H9 (cell line): ENCODE measurements around the gene ATP13A2. TPM values are rescaled to one million over a fixed set of nuclear protein-coding genes. Genes with fewer than 3 reads are reported as not detected.

Experiments
- DNase-seq: peaks from one replicate; pipeline ENCODE4 v3.0.0-alpha.2; 2017
- H2AFZ ChIP-seq: one replicate; pipeline ENCODE4 v1.6.1; 2013; ENCODE audit warnings: mild to moderate bottlenecking, low read length, control low read depth, moderate library complexity
- H2AK5ac ChIP-seq: 2 replicates; pipeline ENCODE4 v1.6.1; 2013; ENCODE audit warnings: low read length, control low read depth, mixed read lengths; ENCODE audit not compliant: insufficient read length
- H2BK120ac ChIP-seq: one replicate; pipeline ENCODE4 v1.6.1; 2013; ENCODE audit warnings: low read depth, mild to moderate bottlenecking, low read length, control low read depth, inconsistent platforms; ENCODE audit not compliant: poor library complexity, severe bottlenecking
- H2BK12ac ChIP-seq: 2 replicates; pipeline ENCODE4 v1.6.1; 2013; ENCODE audit warnings: low read length, control low read depth, mixed read lengths, low read depth; ENCODE audit not compliant: insufficient read length
- H2BK15ac ChIP-seq: 2 replicates; pipeline ENCODE4 v1.6.1; 2013; ENCODE audit warnings: low read depth, low read length, control low read depth
- H2BK20ac ChIP-seq: one replicate; pipeline ENCODE4 v1.6.1; 2013; ENCODE audit warnings: low read depth, mild to moderate bottlenecking, low read length, control low read depth, inconsistent platforms; ENCODE audit not compliant: poor library complexity, severe bottlenecking
- H2BK5ac ChIP-seq: 2 replicates; pipeline ENCODE4 v1.6.1; 2013; ENCODE audit warnings: low read length, control low read depth, mixed read lengths; ENCODE audit not compliant: insufficient read length
- H3K14ac ChIP-seq: 2 replicates; pipeline ENCODE4 v1.6.1; 2013; ENCODE audit warnings: low read length, control low read depth; ENCODE audit not compliant: insufficient read depth
- H3K18ac ChIP-seq: 2 replicates; pipeline ENCODE4 v1.6.1; 2013; ENCODE audit warnings: low read depth, mild to moderate bottlenecking, mixed read lengths, low read length, control low read depth; ENCODE audit not compliant: insufficient read length
- H3K23ac ChIP-seq: 2 replicates; pipeline ENCODE4 v1.6.1; 2013; ENCODE audit warnings: low read length, control low read depth, mixed read lengths, low read depth; ENCODE audit not compliant: insufficient read length
- H3K23me2 ChIP-seq: 2 replicates; pipeline ENCODE4 v1.6.1; 2013; ENCODE audit warnings: low read depth, mild to moderate bottlenecking, mixed read lengths, low read length, control low read depth; ENCODE audit not compliant: insufficient read length, poor library complexity, severe bottlenecking
- H3K27ac ChIP-seq: 2 replicates; pipeline ENCODE4 v1.5.1; 2013; ENCODE audit warnings: low read length, control low read depth, mixed read lengths, low read depth; ENCODE audit not compliant: insufficient read length
- H3K27me3 ChIP-seq: 2 replicates; pipeline ENCODE4 v1.6.1; 2013; ENCODE audit warnings: low read length, control low read depth, inconsistent platforms; ENCODE audit not compliant: insufficient read depth
- H3K4ac ChIP-seq: 2 replicates; pipeline ENCODE4 v1.6.1; 2013; ENCODE audit warnings: low read depth, mild to moderate bottlenecking, control low read depth, inconsistent platforms, low read length, moderate library complexity
- H3K4me1 ChIP-seq: 2 replicates; pipeline ENCODE4 v1.6.1; 2013; ENCODE audit warnings: low read length, control low read depth, inconsistent platforms; ENCODE audit not compliant: insufficient read depth
- H3K4me2 ChIP-seq: 2 replicates; pipeline ENCODE4 v1.6.1; 2013; ENCODE audit warnings: low read length, control low read depth, mixed read lengths; ENCODE audit not compliant: insufficient read length, insufficient read depth
- H3K56ac ChIP-seq: 2 replicates; pipeline ENCODE4 v1.6.1; 2013; ENCODE audit warnings: low read depth, mild to moderate bottlenecking, mixed read lengths, low read length, control low read depth; ENCODE audit not compliant: insufficient read length
- H3K79me1 ChIP-seq: 2 replicates; pipeline ENCODE4 v1.6.1; 2013; ENCODE audit warnings: low read depth, mild to moderate bottlenecking, moderate library complexity, low read length, control low read depth, inconsistent platforms; ENCODE audit not compliant: insufficient read depth, poor library complexity, severe bottlenecking
- H3K79me2 ChIP-seq: 2 replicates; pipeline ENCODE4 v1.6.1; 2013; ENCODE audit warnings: low read length, control low read depth, inconsistent platforms; ENCODE audit not compliant: insufficient read depth
- H3K9ac ChIP-seq: 2 replicates; pipeline ENCODE4 v1.6.1; 2013; ENCODE audit warnings: low read length, control low read depth, mixed read lengths; ENCODE audit not compliant: insufficient read length; ENCODE audit errors: extremely low read depth
- H3K9me3 ChIP-seq: one replicate; pipeline ENCODE4 v1.6.1; 2013; ENCODE audit warnings: low read depth, low read length, inconsistent platforms; ENCODE audit not compliant: control insufficient read depth
- H3T11ph ChIP-seq: one replicate; pipeline ENCODE4 v1.6.1; 2013; ENCODE audit warnings: mild to moderate bottlenecking, low read length, control low read depth, inconsistent platforms
- H4K20me1 ChIP-seq: one replicate; pipeline ENCODE4 v1.6.1; 2013; ENCODE audit not compliant: control insufficient read depth, insufficient read length, insufficient read depth
- H4K5ac ChIP-seq: 2 replicates; pipeline ENCODE4 v1.6.1; 2013; ENCODE audit warnings: low read depth, mild to moderate bottlenecking, mixed read lengths, low read length, control low read depth; ENCODE audit not compliant: insufficient read length
- H4K8ac ChIP-seq: replicated peaks from 2 replicates; pipeline ENCODE4 v1.6.1; 2013; ENCODE audit warnings: low read length, control low read depth, mixed read lengths, low read depth; ENCODE audit not compliant: insufficient read length
- H4K91ac ChIP-seq: 2 replicates; pipeline ENCODE4 v1.6.1; 2013; ENCODE audit warnings: low read depth, mild to moderate bottlenecking, moderate library complexity, mixed read lengths, low read length, control low read depth; ENCODE audit not compliant: insufficient read length
- H3K27ac Mint-ChIP-seq, 3 experiments: 2 replicates in 2 of 3; 3 replicates in 1 of 3; pipeline ENCODE4 v1.8.0; 2020 to 2021; ENCODE audit warnings: mixed read lengths in 3 of 3, mild to moderate bottlenecking in 1 of 3, moderate library complexity in 1 of 3
- H3K27me3 Mint-ChIP-seq: 2 replicates; pipeline ENCODE4 v1.8.0; 2021; ENCODE audit warnings: low read depth, mild to moderate bottlenecking, moderate library complexity, mixed read lengths
- H3K36me3 Mint-ChIP-seq, 3 experiments: 2 replicates in 2 of 3; 3 replicates in 1 of 3; pipeline ENCODE4 v1.8.0; 2020 to 2021; ENCODE audit warnings: low read depth in 3 of 3, mixed read lengths in 3 of 3; ENCODE audit not compliant: insufficient read depth in 1 of 3
- H3K4me1 Mint-ChIP-seq, 2 experiments: 2 replicates each; pipeline ENCODE4 v1.8.0; 2020; ENCODE audit warnings: mixed read lengths in 2 of 2
- H3K4me3 Mint-ChIP-seq, 2 experiments: 2 replicates in 1 of 2; 3 replicates in 1 of 2; pipeline ENCODE4 v1.8.0; 2020 to 2021; ENCODE audit warnings: mild to moderate bottlenecking in 2 of 2, mixed read lengths in 2 of 2, moderate library complexity in 1 of 2
- H3K9me3 Mint-ChIP-seq, 2 experiments: 2 replicates in 1 of 2; 3 replicates in 1 of 2; pipeline ENCODE4 v1.8.0; 2020; ENCODE audit warnings: mild to moderate bottlenecking in 2 of 2, mixed read lengths in 2 of 2, moderate library complexity in 1 of 2
- WGBS: extraction: QIAGEN DNeasy Blood & Tissue Kit; methylation state at CpG from one replicate; pipeline ENCODE4 v1.1.7; 2013; ENCODE audit warnings: missing lambda C conversion rate, low lambda C conversion rate, mixed read lengths; ENCODE audit not compliant: insufficient read length; ENCODE audit errors: extremely low coverage; 5-methylcytosine and 5-hydroxymethylcytosine counted together
- total RNA-seq: library from RNA; stranded (reverse); gene quantifications from 2 replicates; pipeline ENCODE4 v1.2.1, GENCODE V29; 2021
- TF ChIP-seq, protein P1 (sequence below): fragments of 200-600 bp; sonication (generic); conservative IDR thresholded peaks from 3 replicates; pipeline ENCODE4 v1.8.0; 2021; ENCODE audit warnings: antibody characterized with exemption, mild to moderate bottlenecking

Gene ATP13A2
- total RNA-seq, 1 experiment from 2014 or later, result 53.6 TPM

GRCh38 chr1:16970132-16970910, 41.4 kb downstream of the ATP13A2 start:
- H3K4me1 ChIP-seq, result no peaks in the 10 kb centered on the region
- no peak overlapping the region for H4K5ac ChIP-seq
- TF ChIP-seq, protein P1, sequence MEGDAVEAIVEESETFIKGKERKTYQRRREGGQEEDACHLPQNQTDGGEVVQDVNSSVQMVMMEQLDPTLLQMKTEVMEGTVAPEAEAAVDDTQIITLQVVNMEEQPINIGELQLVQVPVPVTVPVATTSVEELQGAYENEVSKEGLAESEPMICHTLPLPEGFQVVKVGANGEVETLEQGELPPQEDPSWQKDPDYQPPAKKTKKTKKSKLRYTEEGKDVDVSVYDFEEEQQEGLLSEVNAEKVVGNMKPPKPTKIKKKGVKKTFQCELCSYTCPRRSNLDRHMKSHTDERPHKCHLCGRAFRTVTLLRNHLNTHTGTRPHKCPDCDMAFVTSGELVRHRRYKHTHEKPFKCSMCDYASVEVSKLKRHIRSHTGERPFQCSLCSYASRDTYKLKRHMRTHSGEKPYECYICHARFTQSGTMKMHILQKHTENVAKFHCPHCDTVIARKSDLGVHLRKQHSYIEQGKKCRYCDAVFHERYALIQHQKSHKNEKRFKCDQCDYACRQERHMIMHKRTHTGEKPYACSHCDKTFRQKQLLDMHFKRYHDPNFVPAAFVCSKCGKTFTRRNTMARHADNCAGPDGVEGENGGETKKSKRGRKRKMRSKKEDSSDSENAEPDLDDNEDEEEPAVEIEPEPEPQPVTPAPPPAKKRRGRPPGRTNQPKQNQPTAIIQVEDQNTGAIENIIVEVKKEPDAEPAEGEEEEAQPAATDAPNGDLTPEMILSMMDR, result no peak
- no peak overlapping the region for H3K27ac ChIP-seq
- H3K9me3 ChIP-seq, result no peaks in the 10 kb centered on the region
- H2AFZ ChIP-seq, result no peak overlapping the region
- no peak overlapping the region for H3K18ac ChIP-seq
- no peak overlapping the region for H2BK5ac ChIP-seq
- no peak overlapping the region for H3K23ac ChIP-seq
- H2AK5ac ChIP-seq, result no peak overlapping the region
- no peaks in the 10 kb centered on the region for H4K20me1 ChIP-seq
- H3K79me2 ChIP-seq, result no peaks in the 10 kb centered on the region
- H3K27me3 Mint-ChIP-seq, result no peaks in the 10 kb centered on the region
- H3K36me3 Mint-ChIP-seq, result peaks cover 17 to 52% (median 41%) of the 10 kb centered on the region in 3 experiments
- no peak overlapping the region for H2BK120ac ChIP-seq
- DNase-seq, result no peak
- H4K91ac ChIP-seq, result no peak overlapping the region
- H3K4me2 ChIP-seq, result no peak overlapping the region
- no peak overlapping the region for H2BK15ac ChIP-seq
- H3K27me3 ChIP-seq, result no peaks in the 10 kb centered on the region
- no peak overlapping the region for H2BK20ac ChIP-seq
- H2BK12ac ChIP-seq, result no peak overlapping the region
- no peak overlapping the region for H4K8ac ChIP-seq
- no CpG with 5 or more reads among the region's 28 CpGs for WGBS
- no peaks in the 10 kb centered on the region for H3K79me1 ChIP-seq
- H3K56ac ChIP-seq, result no peak overlapping the region
- H3K4me3 Mint-ChIP-seq, result no peak overlapping the region
- H3K27ac Mint-ChIP-seq, result peak overlapping the region in 1 of 3 experiments; percentile 52; a peak in 2 of 7 replicates
- no peak overlapping the region for H3K4ac ChIP-seq
- no peak overlapping the region for H3T11ph ChIP-seq
- peaks cover 12 to 24% of the 10 kb centered on the region in 2 experiments for H3K4me1 Mint-ChIP-seq
- no peaks in the 10 kb centered on the region for H3K23me2 ChIP-seq
- H3K9me3 Mint-ChIP-seq, result no peaks in the 10 kb centered on the region
- no peak overlapping the region for H3K14ac ChIP-seq
- no peak overlapping the region for H3K9ac ChIP-seq
